GM23338 (cell line): Measurements from ENCODE around the gene SCN2A. TPM values are rescaled to one million over a fixed set of nuclear protein-coding genes. Genes with fewer than 3 reads are reported as not detected.

Source experiments
- ATAC-seq: fragments of 200-7000 bp; cut with Tn5 transposase; 3 replicates; pipeline ENCODE4 v1.9.1; 2020
- DNase-seq: peaks from one replicate; pipeline ENCODE4 v3.0.0-alpha.2; 2015; ENCODE audit warnings: low spot score
- H2AFZ ChIP-seq: fragments of 200-600 bp; sonication (generic); 2 replicates; pipeline ENCODE4 v1.8.0; 2016; ENCODE audit warnings: antibody characterized with exemption, mild to moderate bottlenecking, moderate library complexity
- H3F3A ChIP-seq: fragments of 200-600 bp; sonication (generic); replicated peaks from 2 replicates; pipeline ENCODE4 v1.8.0; 2017; ENCODE audit warnings: antibody characterized with exemption, mixed run types, low read depth
- H3K27ac ChIP-seq: fragments of 200-600 bp; sonication (generic); 2 replicates; pipeline ENCODE4 v1.6.1; 2016; ENCODE audit warnings: low read depth
- H3K27me3 ChIP-seq: fragments of 200-600 bp; sonication (generic); 2 replicates; pipeline ENCODE4 v1.8.0; 2016; ENCODE audit warnings: mild to moderate bottlenecking, mixed run types, moderate library complexity; ENCODE audit not compliant: insufficient read depth
- H3K36me3 ChIP-seq: fragments of 200-600 bp; sonication (generic); 2 replicates; pipeline ENCODE4 v1.8.0; 2016; ENCODE audit warnings: mild to moderate bottlenecking; ENCODE audit not compliant: insufficient read depth
- H3K4me1 ChIP-seq: fragments of 200-600 bp; sonication (generic); 2 replicates; pipeline ENCODE4 v1.8.0; 2016; ENCODE audit warnings: mild to moderate bottlenecking, moderate library complexity; ENCODE audit not compliant: insufficient read depth
- H3K4me2 ChIP-seq: fragments of 200-600 bp; sonication (generic); 2 replicates; pipeline ENCODE4 v1.7.1; 2017; ENCODE audit warnings: mixed run types
- H3K4me3 ChIP-seq: fragments of 200-600 bp; sonication (generic); 2 replicates; pipeline ENCODE4 v1.6.1; 2016; ENCODE audit warnings: mixed run types
- H3K79me2 ChIP-seq: fragments of 200-600 bp; sonication (generic); replicated peaks from 2 replicates; pipeline ENCODE4 v1.8.0; 2017; ENCODE audit warnings: mild to moderate bottlenecking; ENCODE audit not compliant: insufficient read depth
- H3K9me2 ChIP-seq: fragments of 200-600 bp; sonication (generic); 2 replicates; pipeline ENCODE4 v1.8.0; 2017; ENCODE audit not compliant: insufficient read depth
- H4K20me1 ChIP-seq: fragments of 200-600 bp; sonication (generic); replicated peaks from 2 replicates; pipeline ENCODE4 v1.8.0; 2017; ENCODE audit warnings: mild to moderate bottlenecking; ENCODE audit not compliant: insufficient read depth
- H3K27ac Mint-ChIP-seq: 2 replicates; pipeline ENCODE4 v1.8.0; 2020; ENCODE audit warnings: inconsistent platforms, mild to moderate bottlenecking, moderate library complexity, mixed read lengths
- H3K27me3 Mint-ChIP-seq: 3 replicates; pipeline ENCODE4 v1.8.0; 2022; ENCODE audit warnings: low read depth, mild to moderate bottlenecking, moderate library complexity, mixed read lengths, inconsistent platforms; ENCODE audit not compliant: insufficient read depth, poor library complexity
- H3K36me3 Mint-ChIP-seq: 3 replicates; pipeline ENCODE4 v1.8.0; 2021; ENCODE audit warnings: low read depth, mild to moderate bottlenecking, inconsistent platforms, moderate library complexity, mixed read lengths
- H3K4me1 Mint-ChIP-seq: 3 replicates; pipeline ENCODE4 v1.8.0; 2020; ENCODE audit warnings: mild to moderate bottlenecking, inconsistent platforms, mixed read lengths
- H3K4me3 Mint-ChIP-seq: 3 replicates; pipeline ENCODE4 v1.8.0; 2021; ENCODE audit warnings: moderate library complexity, mild to moderate bottlenecking, inconsistent platforms, mixed read lengths
- H3K9me3 Mint-ChIP-seq: 3 replicates; pipeline ENCODE4 v1.8.0; 2020; ENCODE audit warnings: moderate library complexity, mild to moderate bottlenecking, inconsistent platforms, mixed read lengths
- CREB1 ChIP-seq: fragments of 250-450 bp; sonication (Bioruptor Pico); IDR thresholded peaks from 2 replicates; pipeline ENCODE4 v1.5.0; 2020; ENCODE audit warnings: low read depth, mild to moderate bottlenecking, moderate library complexity
- EZH2phosphoT487 ChIP-seq: fragments of 200-600 bp; sonication (generic); IDR thresholded peaks from one replicate; pipeline ENCODE4 v1.8.1; 2018; ENCODE audit warnings: antibody characterized with exemption; ENCODE audit not compliant: unreplicated experiment
- NANOG ChIP-seq: IDR thresholded peaks from 2 replicates; pipeline ENCODE4 v1.6.1; 2016; ENCODE audit warnings: antibody characterized with exemption, borderline replicate concordance
- POLR2AphosphoS5 ChIP-seq: IDR thresholded peaks from 2 replicates; pipeline ENCODE4 v1.6.1; 2016; ENCODE audit warnings: antibody characterized with exemption, low read depth
- REST ChIP-seq: IDR thresholded peaks from one replicate; pipeline ENCODE4 v1.6.1; 2018; ENCODE audit warnings: antibody characterized with exemption; ENCODE audit not compliant: unreplicated experiment
- ZNF462 ChIP-seq: fragments of 250-450 bp; sonication (Bioruptor Pico); IDR thresholded peaks from 2 replicates; pipeline ENCODE4 v1.5.0; 2020; ENCODE audit warnings: mild to moderate bottlenecking, moderate library complexity
- polyA plus RNA-seq: library from polyadenylated mRNA; unstranded; fragments of >200 nt; fragmentation: Nextera tagmentation; extraction: Ambion mirVana; gene quantifications from 2 replicates; pipeline ENCODE4 v1.2.1, GENCODE V29; 2016
- total RNA-seq: library from RNA; depleted of rRNA; stranded (reverse); fragments of >200 nt; shearing (Covaris generic); gene quantifications from 2 replicates; pipeline ENCODE4 v1.2.3, GENCODE V29; 2014

The SCN2A gene
- total and polyA plus RNA-seq, 2 experiments from 2014 or later = 0.45 to 0.52 TPM

- TF ChIP-seq ZNF462 = no peak
- TF ChIP-seq NANOG = no peak
- no peak for TF ChIP-seq REST
- no peak for TF ChIP-seq POLR2AphosphoS5
These were observed 118.5 kb downstream of the SCN2A start (continued) for GRCh38 chr2:165357758-165358157.

- Histone ChIP-seq H3K36me3 (no peaks in the 10 kb centered on the region), H3K79me2 (no peaks in the 10 kb centered on the region), H3K27ac (no peak overlapping the region), H3K4me2 (no peak overlapping the region), H3K27me3 (no peaks in the 10 kb centered on the region), H3F3A (no peaks in the 10 kb centered on the region), H2AFZ (peak overlapping the region; percentile 48; the same call in 1 of the 2 replicates), H3K9me2 (no peaks in the 10 kb centered on the region), H4K20me1 (no peaks in the 10 kb centered on the region), H3K4me3 (no peak overlapping the region), H3K4me1 (peaks cover 16% of the 10 kb centered on the region)
- no peak for DNase-seq
- TF ChIP-seq CREB1 (CRISPR knock-in tag) (no peak), EZH2phosphoT487 (no peak)
- Mint-ChIP-seq H3K4me3 (no peak overlapping the region), H3K36me3 (no peaks in the 10 kb centered on the region), H3K27me3 (peaks cover 2% of the 10 kb centered on the region), H3K4me1 (peaks cover 3% of the 10 kb centered on the region), H3K9me3 (no peaks in the 10 kb centered on the region), H3K27ac (no peak overlapping the region)
- no peak for ATAC-seq
These were observed 122.3 kb downstream of the SCN2A start for GRCh38 chr2:165361514-165361913.
